Prostate gland (tissue), 2 donors: ENCODE measurements around the gene UIMC1. TPM values are rescaled to one million over a fixed set of nuclear protein-coding genes. Genes with fewer than 3 reads are reported as not detected.
"Not testable (repeated sequence)": the region's sequence is repeated elsewhere in the genome, so short reads cannot be mapped to it uniquely, and the experiment has no call there.

Source experiments
- DNase-seq: peaks from one replicate; pipeline ENCODE4 v3.0.0-alpha.2; 2019; ENCODE audit warnings: low spot score
- H3K27ac ChIP-seq, 2 donors: fragments of 200-600 bp; sonication (generic); 2 replicates each; pipeline ENCODE4 v1.5.1; 2017 to 2019
- H3K27me3 ChIP-seq: fragments of 200-600 bp; sonication (generic); replicated peaks from 2 replicates; pipeline ENCODE4 v1.5.1; 2019; ENCODE audit not compliant: insufficient read depth
- H3K36me3 ChIP-seq, 2 donors: fragments of 200-600 bp; sonication (generic); 1 replicate in 1 of 2; 2 replicates in 1 of 2; pipeline versions ENCODE4 v1.5.1 to v1.8.1; 2017 to 2019
- H3K4me1 ChIP-seq: fragments of 200-600 bp; sonication (generic); replicated peaks from 2 replicates; pipeline ENCODE4 v1.5.1; 2019
- H3K4me3 ChIP-seq, 2 donors: fragments of 200-600 bp; sonication (generic); 2 replicates each; pipeline ENCODE4 v1.5.1; 2017 to 2019
- H3K9me3 ChIP-seq: fragments of 200-600 bp; sonication (generic); 2 replicates; pipeline ENCODE4 v1.5.1; 2017
- POLR2A ChIP-seq: fragments of 450-650 bp; IDR thresholded peaks from one replicate; pipeline ENCODE4 v1.6.1; 2016; ENCODE audit warnings: antibody characterized with exemption, mild to moderate bottlenecking
- POLR2AphosphoS5 ChIP-seq: sonication (generic); formaldehyde crosslinking; IDR thresholded peaks from one replicate; pipeline ENCODE4 v1.6.1; 2017; ENCODE audit warnings: antibody characterized with exemption
- WGBS: methylation state at CpG from one replicate; pipeline ENCODE4 v1.1.5; 2018; 5-methylcytosine and 5-hydroxymethylcytosine counted together
- intact Hi-C: fragments of 100-400 bp; cut with DNase I; formaldehyde crosslinking; loops from one replicate; pipeline ENCODE4 v1.14.2; 2022
- total RNA-seq, 2 donors: library from RNA; depleted of rRNA; stranded (reverse); fragments of >200 nt; gene quantifications; one replicate each; pipeline ENCODE4 v1.1.0, GENCODE V29; 2016
- TF ChIP-seq, protein P1 (sequence below), 4 experiments: fragments of 200-600 bp in 2 of 4; fragments of 450-650 bp in 2 of 4; sonication (generic) in 2 of 4; IDR thresholded peaks; 1 replicate in 3 of 4; 2 replicates in 1 of 4; pipeline ENCODE4 v1.5.1; 2016 to 2019; ENCODE audit warnings: antibody characterized with exemption in 4 of 4, mild to moderate bottlenecking in 2 of 4, moderate library complexity in 2 of 4

UIMC1 gene
- total RNA-seq, 2 donors from 2014 or later: 29.3 to 38.3 TPM

DNA sequence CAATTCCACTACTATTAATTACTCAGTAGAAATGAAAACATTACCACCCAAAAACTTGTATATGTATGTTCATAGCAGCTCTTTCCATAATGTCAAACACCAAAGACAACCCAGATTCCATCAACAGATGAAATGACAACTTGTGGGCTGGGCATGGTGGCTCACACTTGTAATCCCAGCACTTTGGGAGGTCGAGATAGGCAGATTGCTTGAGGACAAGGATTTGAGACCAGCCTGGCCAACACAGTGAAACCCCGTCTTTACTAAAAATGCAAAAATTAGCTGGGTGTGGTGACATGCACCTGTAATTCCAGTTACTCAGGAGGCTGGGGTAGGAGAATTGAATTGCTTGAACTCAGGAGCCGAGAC lies 11.5 kb downstream of the UIMC1 start:
- TF ChIP-seq, protein P1, sequence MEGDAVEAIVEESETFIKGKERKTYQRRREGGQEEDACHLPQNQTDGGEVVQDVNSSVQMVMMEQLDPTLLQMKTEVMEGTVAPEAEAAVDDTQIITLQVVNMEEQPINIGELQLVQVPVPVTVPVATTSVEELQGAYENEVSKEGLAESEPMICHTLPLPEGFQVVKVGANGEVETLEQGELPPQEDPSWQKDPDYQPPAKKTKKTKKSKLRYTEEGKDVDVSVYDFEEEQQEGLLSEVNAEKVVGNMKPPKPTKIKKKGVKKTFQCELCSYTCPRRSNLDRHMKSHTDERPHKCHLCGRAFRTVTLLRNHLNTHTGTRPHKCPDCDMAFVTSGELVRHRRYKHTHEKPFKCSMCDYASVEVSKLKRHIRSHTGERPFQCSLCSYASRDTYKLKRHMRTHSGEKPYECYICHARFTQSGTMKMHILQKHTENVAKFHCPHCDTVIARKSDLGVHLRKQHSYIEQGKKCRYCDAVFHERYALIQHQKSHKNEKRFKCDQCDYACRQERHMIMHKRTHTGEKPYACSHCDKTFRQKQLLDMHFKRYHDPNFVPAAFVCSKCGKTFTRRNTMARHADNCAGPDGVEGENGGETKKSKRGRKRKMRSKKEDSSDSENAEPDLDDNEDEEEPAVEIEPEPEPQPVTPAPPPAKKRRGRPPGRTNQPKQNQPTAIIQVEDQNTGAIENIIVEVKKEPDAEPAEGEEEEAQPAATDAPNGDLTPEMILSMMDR (IDR thresholded peaks at IDR 0.05): no peak
- TF ChIP-seq POLR2AphosphoS5 (no peak), POLR2A (no peak)
- intact Hi-C loops: no loop called here
- Histone ChIP-seq H3K36me3 (no peaks in the 10 kb centered on the region), H3K27me3 (no peaks in the 10 kb centered on the region), H3K4me3 (no peak overlapping the region), H3K9me3 (no peaks in the 10 kb centered on the region), H3K27ac (no peak overlapping the region), H3K4me1 (no peaks in the 10 kb centered on the region)
- DNase-seq: no peak
- WGBS: 99% methylated on average over 3 of the region's 3 CpGs

DNA sequence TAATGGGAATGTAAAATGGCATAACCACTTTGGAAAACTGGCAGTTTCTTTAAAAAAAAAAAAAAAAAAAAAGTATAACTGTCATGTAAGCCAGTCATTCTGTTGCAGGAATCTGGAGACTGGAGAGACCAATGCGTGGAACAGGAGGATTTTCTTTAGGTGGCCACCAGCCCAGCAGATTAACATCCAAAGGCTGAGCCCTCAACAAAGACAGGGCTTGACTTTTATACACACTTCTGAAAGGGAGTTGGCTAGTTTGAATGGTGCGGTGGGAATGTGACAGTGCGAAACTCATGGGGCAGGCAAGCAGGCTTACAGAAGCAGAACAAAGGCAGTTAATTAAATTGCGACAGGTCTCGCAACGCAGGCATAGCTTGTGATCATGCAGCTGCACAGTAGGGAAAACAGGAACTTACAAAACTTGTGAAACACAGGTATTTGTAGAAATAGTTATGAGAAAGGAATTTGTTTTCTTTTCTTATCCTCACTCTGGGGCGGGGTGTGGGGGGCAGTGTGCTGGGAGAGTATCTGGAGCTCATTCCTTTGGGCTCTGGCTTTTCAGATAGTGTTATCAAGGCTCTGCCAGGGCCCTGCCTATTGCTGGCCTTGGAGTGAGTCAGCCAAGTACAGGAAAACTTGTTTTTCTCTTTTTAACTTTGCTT lies 12.0 kb downstream of the UIMC1 start:
- H3K4me1 ChIP-seq: no peaks in the 10 kb centered on the region

DNA sequence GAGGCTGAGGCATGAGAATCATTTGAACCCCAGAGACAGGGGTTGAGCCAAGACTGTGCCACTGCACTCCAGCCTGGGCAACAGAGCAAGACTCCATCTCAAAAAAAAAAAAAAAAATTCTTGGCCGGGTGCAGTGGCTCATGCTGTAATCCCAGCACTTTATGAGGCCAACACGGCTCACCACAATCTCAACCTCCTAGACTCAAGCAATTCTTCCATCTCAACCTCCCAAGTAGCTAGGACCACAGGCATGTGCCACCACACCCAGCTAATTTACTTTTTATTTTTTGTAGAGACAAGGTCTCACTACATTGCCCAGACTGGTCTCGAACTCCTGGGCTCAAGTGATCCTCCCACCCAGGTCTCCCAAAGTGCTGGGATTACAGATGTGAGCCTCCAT lies 13.5 kb downstream of the UIMC1 start:
- intact Hi-C loops, H3K27me3 ChIP-seq, H3K4me1 ChIP-seq, H3K36me3 ChIP-seq, H3K27ac ChIP-seq, H3K9me3 ChIP-seq, DNase-seq, H3K4me3 ChIP-seq: not testable (repeated sequence)
- WGBS: 83% methylated on average over 3 of the region's 3 CpGs

More for the DNA sequence above, 12.0 kb downstream of the UIMC1 start:
- Histone ChIP-seq H3K27me3 (no peaks in the 10 kb centered on the region), H3K36me3 (no peaks in the 10 kb centered on the region), H3K4me3 (no peak overlapping the region), H3K27ac (no peak overlapping the region), H3K9me3 (no peaks in the 10 kb centered on the region)
- TF ChIP-seq POLR2AphosphoS5 (no peak), POLR2A (no peak)
- TF ChIP-seq, protein P1 (IDR thresholded peaks at IDR 0.05): no peak
- WGBS: 86% methylated on average over 7 of the region's 7 CpGs
- intact Hi-C loops: no loop called here
- no peak for DNase-seq

DNA sequence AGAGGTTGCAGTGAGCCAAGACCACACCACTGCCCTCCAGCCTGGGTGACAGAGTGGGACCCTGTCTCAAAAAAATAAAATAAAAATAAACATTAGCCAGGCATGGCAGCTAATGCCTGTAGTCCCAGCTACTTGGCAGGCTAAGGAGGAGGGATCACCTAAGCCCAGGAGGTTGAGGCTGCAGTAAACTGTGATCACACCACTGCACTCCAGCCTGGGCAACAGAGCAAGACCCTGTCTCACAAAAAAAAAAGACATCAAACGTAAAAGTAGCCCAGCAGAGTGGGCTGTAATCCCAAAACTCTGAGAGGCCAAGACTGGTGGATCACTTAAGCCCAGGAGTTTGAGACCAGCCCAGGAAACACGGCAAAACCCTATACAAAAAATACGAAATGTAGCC lies 19.0 kb downstream of the UIMC1 start:
- intact Hi-C loops: no loop called here
- no peak for DNase-seq
- Histone ChIP-seq H3K27ac (no peak overlapping the region), H3K36me3 (no peaks in the 10 kb centered on the region), H3K4me3 (no peak overlapping the region), H3K9me3 (no peaks in the 10 kb centered on the region), H3K4me1 (no peaks in the 10 kb centered on the region), H3K27me3 (no peaks in the 10 kb centered on the region)
- WGBS: 91% methylated on average over 3 of the region's 3 CpGs
- TF ChIP-seq POLR2AphosphoS5: no peak
- TF ChIP-seq, protein P1 (IDR thresholded peaks at IDR 0.05): no peak
- no peak for TF ChIP-seq POLR2A

DNA sequence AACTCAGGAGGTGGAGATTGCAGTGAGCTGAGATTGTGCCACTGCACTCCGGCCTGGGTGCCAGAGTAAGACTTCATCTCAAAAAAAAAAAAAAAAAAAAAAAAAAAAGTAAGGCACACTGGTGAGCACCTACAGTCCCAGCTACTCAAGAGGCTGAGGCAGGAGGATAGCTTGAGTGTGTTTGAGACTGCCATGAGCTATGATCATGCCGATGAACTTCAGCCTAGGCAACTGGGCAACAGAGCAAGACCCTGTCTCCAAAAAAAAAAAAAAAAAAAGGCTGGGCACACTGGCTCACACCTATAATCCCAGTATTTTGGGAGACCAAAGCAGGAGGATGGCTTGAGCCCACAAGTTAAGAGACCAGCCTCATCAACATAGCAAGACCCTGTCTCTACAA lies 20.3 kb downstream of the UIMC1 start:
- Histone ChIP-seq H3K4me1 (no peaks in the 10 kb centered on the region), H3K27me3 (no peaks in the 10 kb centered on the region), H3K27ac (no peak overlapping the region), H3K36me3 (no peaks in the 10 kb centered on the region), H3K9me3 (no peaks in the 10 kb centered on the region), H3K4me3 (no peak overlapping the region)
- intact Hi-C loops: no loop called here
- WGBS: 95% methylated on average over 2 of the region's 2 CpGs
- DNase-seq: no peak
- TF ChIP-seq POLR2AphosphoS5 (no peak), POLR2A (no peak)
- TF ChIP-seq, protein P1 (IDR thresholded peaks at IDR 0.05): no peak
